Measurements from ENCODE around the gene EVC2. TPM values are rescaled to one million over a fixed set of nuclear protein-coding genes. Genes with fewer than 3 reads are reported as not detected.

EVC2 gene
- total and polyA plus RNA-seq, 10 of the 15 experiments (the other 5 are each of a cell fraction or from before 2014, with no cell fraction given): 0.34 to 10.4 (median 5.6) TPM

DNA sequence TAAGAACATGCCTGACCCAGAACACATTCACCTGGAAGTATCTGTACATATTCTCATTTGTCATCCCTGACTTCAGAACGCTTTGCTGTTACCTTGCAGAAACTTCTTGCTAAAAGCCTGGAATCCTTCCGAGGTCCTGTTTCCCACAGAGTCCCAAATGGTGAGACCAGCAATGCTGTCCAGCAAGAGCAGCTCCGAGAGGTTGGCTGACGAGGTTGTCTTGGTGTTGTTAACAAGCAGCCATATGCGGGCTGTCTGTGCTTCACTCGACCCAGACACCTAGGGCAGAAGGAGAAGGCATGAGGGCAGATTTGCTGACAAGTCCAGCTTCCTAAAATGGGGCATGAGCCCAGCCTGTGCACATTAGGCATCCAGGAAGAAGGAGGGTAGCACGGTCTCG lies 19.3 kb downstream of the EVC2 start:
- ATAC-seq: no peak
- no peaks in the 10 kb centered on the region for H3K27me3 ChIP-seq (replicated peaks in 1 of 2; ENCODE audit: control insufficient read depth in 2 of 2, insufficient read depth in 2 of 2, low read length in 1 of 2)
- H3K4me3 ChIP-seq: no peak overlapping the region
- no peaks in the 10 kb centered on the region for H3K9me3 ChIP-seq (replicated peaks; ENCODE audit: control insufficient read depth, insufficient read depth, low read length)
- ChIA-PET POLR2A (no interaction called here), CTCF (no interaction called here), RAD21 (ENCODE audit: unreplicated experiment) (no interaction called here), SMC1A (ENCODE audit: uncharacterized antibody, unreplicated experiment) (interaction anchor here (1.6 kb wide), 1 partner anchor 10 kb away, joined by 4 read pairs; no protein-coding TSS in a partner anchor)
- no peaks in the 10 kb centered on the region for H4K20me1 ChIP-seq (ENCODE audit: control insufficient read depth, insufficient read depth)
- intact Hi-C loops (cut with micrococcal nuclease; ENCODE audit: unreplicated experiment) (no loop called here), in situ Hi-C loops (cut with MboI) (no loop called here)
- H3K27ac ChIP-seq (ENCODE audit: control insufficient read depth, insufficient read depth): no peak overlapping the region
- no peak for DNase-seq (ENCODE audit: low read depth, low spot score)
- 8% methylated on average over 8 of the region's 8 CpGs for WGBS (ENCODE audit: insufficient coverage, insufficient replicate concordance, low lambda C conversion rate, missing lambda C conversion rate)
- H3K4me2 ChIP-seq (ENCODE audit: control insufficient read depth, insufficient read depth): no peak overlapping the region
- FAIRE-seq: no peak
- no peak overlapping the region for H2AFZ ChIP-seq (ENCODE audit: control insufficient read depth, low read depth, low read length)
- BruUV-seq (replicated peaks): no TSS peak
- H3K79me2 ChIP-seq (ENCODE audit: control insufficient read depth, insufficient read depth, low read length): no peaks in the 10 kb centered on the region
- peaks cover 5% of the 10 kb centered on the region for H3K4me1 ChIP-seq (ENCODE audit: control insufficient read depth, insufficient read depth, low read length)
- H3K36me3 ChIP-seq (ENCODE audit: control insufficient read depth in 2 of 2, insufficient read depth in 2 of 2, low read length in 1 of 2): peaks cover 0 to 3% of the 10 kb centered on the region in 2 experiments; a peak in 3 of 4 replicates
- H3K9ac ChIP-seq (ENCODE audit: control insufficient read depth, insufficient read depth, low read length): no peak overlapping the region
- no peak for TF ChIP-seq CEBPB (IDR thresholded peaks at IDR 0.05; ENCODE audit: borderline replicate concordance in 1 of 2, low read depth in 2 of 2, low read length in 2 of 2)
- TF ChIP-seq MTA2 (IDR thresholded peaks at IDR 0.05; ENCODE audit: low read depth): no peak
- TF ChIP-seq, protein P1, sequence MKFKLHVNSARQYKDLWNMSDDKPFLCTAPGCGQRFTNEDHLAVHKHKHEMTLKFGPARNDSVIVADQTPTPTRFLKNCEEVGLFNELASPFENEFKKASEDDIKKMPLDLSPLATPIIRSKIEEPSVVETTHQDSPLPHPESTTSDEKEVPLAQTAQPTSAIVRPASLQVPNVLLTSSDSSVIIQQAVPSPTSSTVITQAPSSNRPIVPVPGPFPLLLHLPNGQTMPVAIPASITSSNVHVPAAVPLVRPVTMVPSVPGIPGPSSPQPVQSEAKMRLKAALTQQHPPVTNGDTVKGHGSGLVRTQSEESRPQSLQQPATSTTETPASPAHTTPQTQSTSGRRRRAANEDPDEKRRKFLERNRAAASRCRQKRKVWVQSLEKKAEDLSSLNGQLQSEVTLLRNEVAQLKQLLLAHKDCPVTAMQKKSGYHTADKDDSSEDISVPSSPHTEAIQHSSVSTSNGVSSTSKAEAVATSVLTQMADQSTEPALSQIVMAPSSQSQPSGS (IDR thresholded peaks at IDR 0.05; ENCODE audit: low read length): no peak
- TF ChIP-seq, protein P2, sequence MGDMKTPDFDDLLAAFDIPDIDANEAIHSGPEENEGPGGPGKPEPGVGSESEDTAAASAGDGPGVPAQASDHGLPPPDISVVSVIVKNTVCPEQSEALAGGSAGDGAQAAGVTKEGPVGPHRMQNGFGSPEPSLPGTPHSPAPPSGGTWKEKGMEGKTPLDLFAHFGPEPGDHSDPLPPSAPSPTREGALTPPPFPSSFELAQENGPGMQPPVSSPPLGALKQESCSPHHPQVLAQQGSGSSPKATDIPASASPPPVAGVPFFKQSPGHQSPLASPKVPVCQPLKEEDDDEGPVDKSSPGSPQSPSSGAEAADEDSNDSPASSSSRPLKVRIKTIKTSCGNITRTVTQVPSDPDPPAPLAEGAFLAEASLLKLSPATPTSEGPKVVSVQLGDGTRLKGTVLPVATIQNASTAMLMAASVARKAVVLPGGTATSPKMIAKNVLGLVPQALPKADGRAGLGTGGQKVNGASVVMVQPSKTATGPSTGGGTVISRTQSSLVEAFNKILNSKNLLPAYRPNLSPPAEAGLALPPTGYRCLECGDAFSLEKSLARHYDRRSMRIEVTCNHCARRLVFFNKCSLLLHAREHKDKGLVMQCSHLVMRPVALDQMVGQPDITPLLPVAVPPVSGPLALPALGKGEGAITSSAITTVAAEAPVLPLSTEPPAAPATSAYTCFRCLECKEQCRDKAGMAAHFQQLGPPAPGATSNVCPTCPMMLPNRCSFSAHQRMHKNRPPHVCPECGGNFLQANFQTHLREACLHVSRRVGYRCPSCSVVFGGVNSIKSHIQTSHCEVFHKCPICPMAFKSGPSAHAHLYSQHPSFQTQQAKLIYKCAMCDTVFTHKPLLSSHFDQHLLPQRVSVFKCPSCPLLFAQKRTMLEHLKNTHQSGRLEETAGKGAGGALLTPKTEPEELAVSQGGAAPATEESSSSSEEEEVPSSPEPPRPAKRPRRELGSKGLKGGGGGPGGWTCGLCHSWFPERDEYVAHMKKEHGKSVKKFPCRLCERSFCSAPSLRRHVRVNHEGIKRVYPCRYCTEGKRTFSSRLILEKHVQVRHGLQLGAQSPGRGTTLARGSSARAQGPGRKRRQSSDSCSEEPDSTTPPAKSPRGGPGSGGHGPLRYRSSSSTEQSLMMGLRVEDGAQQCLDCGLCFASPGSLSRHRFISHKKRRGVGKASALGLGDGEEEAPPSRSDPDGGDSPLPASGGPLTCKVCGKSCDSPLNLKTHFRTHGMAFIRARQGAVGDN (IDR thresholded peaks at IDR 0.05): no peak
- no peak for TF ChIP-seq CBX3 (IDR thresholded peaks at IDR 0.05; ENCODE audit: borderline replicate concordance, low read depth)
- no peak for TF ChIP-seq BRCA1 (IDR thresholded peaks at IDR 0.05; ENCODE audit: low read depth, low read length)

All from GM12878 (cell line).